Endodermal cell (in vitro differentiated cells): ENCODE results near the gene ASTN2. TPM values are rescaled to one million over a fixed set of nuclear protein-coding genes. Genes with fewer than 3 reads are reported as not detected.

Source experiments
- DNase-seq: peaks from one replicate; pipeline ENCODE4 v3.0.0-alpha.2; 2017
- H3K27ac ChIP-seq: 2 replicates; pipeline ENCODE4 v1.5.1; 2013; ENCODE audit warnings: mild to moderate bottlenecking, low read depth, low read length, moderate library complexity
- H3K27me3 ChIP-seq: 2 replicates; pipeline ENCODE4 v1.6.1; 2013; ENCODE audit warnings: mild to moderate bottlenecking, low read length, moderate library complexity; ENCODE audit not compliant: insufficient read depth, control insufficient read depth, poor library complexity, severe bottlenecking
- H3K36me3 ChIP-seq: 2 replicates; pipeline ENCODE4 v1.7.0; 2013; ENCODE audit warnings: mild to moderate bottlenecking, low read length, moderate library complexity; ENCODE audit not compliant: control insufficient read depth, insufficient read depth
- H3K4me1 ChIP-seq: one replicate; pipeline ENCODE4 v1.7.0; 2013; ENCODE audit warnings: low read length; ENCODE audit not compliant: control insufficient read depth, insufficient read depth
- H3K4me3 ChIP-seq: 2 replicates; pipeline ENCODE4 v1.5.1; 2013; ENCODE audit warnings: mild to moderate bottlenecking, low read length, moderate library complexity
- H3K9ac ChIP-seq: 2 replicates; pipeline ENCODE4 v1.6.1; 2013; ENCODE audit warnings: mild to moderate bottlenecking, low read length, moderate library complexity; ENCODE audit not compliant: poor library complexity, severe bottlenecking; ENCODE audit errors: extremely low read depth
- H3K9me3 ChIP-seq: 2 replicates; pipeline ENCODE4 v1.6.1; 2013; ENCODE audit warnings: mild to moderate bottlenecking, low read length, moderate library complexity; ENCODE audit not compliant: control insufficient read depth
- H3K27ac Mint-ChIP-seq: 2 replicates; pipeline ENCODE4 v1.8.0; 2020; ENCODE audit warnings: mixed read lengths
- H3K27me3 Mint-ChIP-seq: 2 replicates; pipeline ENCODE4 v1.8.0; 2021; ENCODE audit warnings: mild to moderate bottlenecking, mixed read lengths; ENCODE audit not compliant: insufficient read depth
- H3K36me3 Mint-ChIP-seq: 2 replicates; pipeline ENCODE4 v1.8.0; 2020; ENCODE audit warnings: low read depth, mixed read lengths
- H3K4me1 Mint-ChIP-seq: 2 replicates; pipeline ENCODE4 v1.8.0; 2020; ENCODE audit warnings: mixed read lengths
- H3K4me3 Mint-ChIP-seq: 2 replicates; pipeline ENCODE4 v1.8.0; 2020; ENCODE audit warnings: mild to moderate bottlenecking, moderate library complexity, mixed read lengths
- H3K9me3 Mint-ChIP-seq: 2 replicates; pipeline ENCODE4 v1.8.0; 2020; ENCODE audit warnings: mild to moderate bottlenecking, mixed read lengths
- CTCF ChIP-seq: fragments of 200-600 bp; sonication (generic); conservative IDR thresholded peaks from 2 replicates; pipeline ENCODE4 v1.5.0; 2021; ENCODE audit warnings: antibody characterized with exemption, mild to moderate bottlenecking
- WGBS, 2 experiments: methylation state at CpG; one replicate each; pipeline versions ENCODE4 v1.1.5 to v1.1.7; 2013; ENCODE audit warnings: missing lambda C conversion rate in 2 of 2, mixed read lengths in 1 of 2; ENCODE audit not compliant: insufficient coverage in 1 of 2, insufficient read length in 1 of 2; 5-methylcytosine and 5-hydroxymethylcytosine counted together
- total RNA-seq, 2 donors: library from RNA; stranded (reverse); fragmentation: NEBNext Ultra II Directional in 1 of 2; extraction: Animal tissue kit (Norgen Biotek cat#: 25700) in 1 of 2; gene quantifications; 2 replicates in 1 of 2; 3 replicates in 1 of 2; pipeline ENCODE4 v1.2.1, GENCODE V29; 2021

Gene ASTN2
- total RNA-seq, 2 donors from 2014 or later = 8.9 to 10.4 TPM

DNA sequence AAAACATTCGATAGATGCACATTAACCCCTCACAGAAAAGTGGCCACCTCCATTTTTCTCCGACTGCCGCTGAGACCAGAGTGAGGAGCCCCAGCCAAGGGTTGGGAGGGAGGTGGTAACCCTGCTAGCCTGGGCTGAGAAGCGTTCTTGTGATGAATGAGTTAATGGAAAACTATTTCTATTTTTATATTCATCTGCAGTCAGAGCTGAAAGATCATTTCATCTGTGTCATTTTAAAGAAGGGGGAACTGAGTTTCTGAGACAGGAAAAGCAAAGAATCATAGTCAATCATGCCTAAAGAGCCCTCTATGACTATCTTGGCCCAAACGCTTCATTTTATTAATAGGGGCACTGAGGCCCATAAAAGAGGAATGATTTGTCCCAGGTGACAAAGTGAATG, 1031.7 kb downstream of the ASTN2 start:
- Histone ChIP-seq H3K9ac (no peak overlapping the region), H3K4me1 (no peaks in the 10 kb centered on the region), H3K4me3 (no peak overlapping the region), H3K36me3 (no peaks in the 10 kb centered on the region), H3K27ac (no peak overlapping the region), H3K27me3 (peaks cover 23% of the 10 kb centered on the region), H3K9me3 (no peaks in the 10 kb centered on the region)
- Mint-ChIP-seq H3K27ac (no peak overlapping the region), H3K4me1 (peaks cover 2% of the 10 kb centered on the region), H3K27me3 (peaks cover 35% of the 10 kb centered on the region), H3K36me3 (no peaks in the 10 kb centered on the region), H3K9me3 (no peaks in the 10 kb centered on the region), H3K4me3 (no peak overlapping the region)
- no peak for TF ChIP-seq CTCF
- 87 to 93% methylated on average over 3 to 5 of the region's 5 CpGs for WGBS, 2 experiments
- no peak for DNase-seq

- DNase-seq = no peak
- H3K27me3 ChIP-seq = peaks cover 16% of the 10 kb centered on the region
- no peaks in the 10 kb centered on the region for H3K9me3 Mint-ChIP-seq
- no peaks in the 10 kb centered on the region for H3K36me3 Mint-ChIP-seq
- no peak overlapping the region for H3K9ac ChIP-seq
- H3K27ac Mint-ChIP-seq = no peak overlapping the region
- H3K9me3 ChIP-seq = no peaks in the 10 kb centered on the region
- H3K4me3 ChIP-seq = no peak overlapping the region
- H3K27ac ChIP-seq = no peak overlapping the region
- H3K4me1 Mint-ChIP-seq = peaks cover 2% of the 10 kb centered on the region
- peaks cover 26% of the 10 kb centered on the region for H3K27me3 Mint-ChIP-seq
- no peak overlapping the region for H3K4me3 Mint-ChIP-seq
- H3K36me3 ChIP-seq = no peaks in the 10 kb centered on the region
- no peak for TF ChIP-seq CTCF
- 89% methylated on average over 4 of the region's 4 CpGs for WGBS, 2 experiments
- H3K4me1 ChIP-seq = no peaks in the 10 kb centered on the region
Observed at GRCh38 chr9:116382053-116382452, 1032.8 kb downstream of the ASTN2 start.

GRCh38 chr9:116381350-116381749, 1033.5 kb downstream of the ASTN2 start:
- Histone ChIP-seq H3K4me3 (no peak overlapping the region), H3K36me3 (no peaks in the 10 kb centered on the region), H3K27ac (no peak overlapping the region), H3K4me1 (no peaks in the 10 kb centered on the region), H3K27me3 (peaks cover 9% of the 10 kb centered on the region), H3K9ac (no peak overlapping the region), H3K9me3 (no peaks in the 10 kb centered on the region)
- Mint-ChIP-seq H3K4me3 (no peak overlapping the region), H3K9me3 (no peaks in the 10 kb centered on the region), H3K27ac (no peak overlapping the region), H3K36me3 (no peaks in the 10 kb centered on the region), H3K27me3 (peaks cover 19% of the 10 kb centered on the region), H3K4me1 (peaks cover 2% of the 10 kb centered on the region)
- 93% methylated on average over 2 of the region's 2 CpGs; no CpG with 5 or more reads in 1 of the 2 experiments for whole genome bisulfite sequencing, 2 experiments
- no peak for TF ChIP-seq CTCF
- no peak for DNase-seq
